Stimulated activated memory B cell treated with anti-CD40 and anti-IgM and Interleukin-4, amounts not matched to agents 10 μg/mL and 1 μg/mL and 100 μg/mL, for 72 hours (primary cell): Measurements from ENCODE around the gene ECE2.

Experiments
- ATAC-seq: fragments of 150-1000 bp; cut with Tn5 transposase; 2 replicates; pipeline ENCODE4 v1.10.0; 2021
- H3K27ac Mint-ChIP-seq: one replicate; pipeline ENCODE4 v1.8.0; 2022; ENCODE audit warnings: mild to moderate bottlenecking, mixed read lengths
- H3K27me3 Mint-ChIP-seq: one replicate; pipeline ENCODE4 v1.8.0; 2022; ENCODE audit warnings: mixed read lengths
- H3K36me3 Mint-ChIP-seq: one replicate; pipeline ENCODE4 v1.8.0; 2022; ENCODE audit warnings: mixed read lengths
- H3K4me1 Mint-ChIP-seq: one replicate; pipeline ENCODE4 v1.8.0; 2022; ENCODE audit warnings: mixed read lengths
- H3K4me3 Mint-ChIP-seq: one replicate; pipeline ENCODE4 v1.8.0; 2022; ENCODE audit warnings: mild to moderate bottlenecking, moderate library complexity, mixed read lengths
- H3K9me3 Mint-ChIP-seq: one replicate; pipeline ENCODE4 v1.8.0; 2022; ENCODE audit warnings: mixed read lengths

ECE2 gene

DNA sequence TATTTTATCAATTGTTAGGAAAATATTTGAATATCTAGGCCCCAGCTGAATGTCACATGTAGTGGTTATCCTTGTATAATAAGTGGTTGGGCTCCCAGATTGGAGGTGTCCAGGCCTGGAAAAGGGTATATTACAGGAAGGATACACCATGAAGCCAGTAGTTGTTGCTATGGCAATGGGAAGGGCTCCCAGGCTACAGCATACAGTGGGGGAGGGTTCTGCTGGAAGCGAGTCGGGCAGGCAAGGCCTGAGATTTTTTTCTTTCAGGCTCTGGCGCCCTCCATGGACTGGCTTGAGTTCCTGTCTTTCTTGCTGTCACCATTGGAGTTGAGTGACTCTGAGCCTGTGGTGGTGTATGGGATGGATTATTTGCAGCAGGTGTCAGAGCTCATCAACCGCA is 8.9 kb downstream of the ECE2 start:
- no peaks in the 10 kb centered on the region for H3K36me3 Mint-ChIP-seq
- H3K9me3 Mint-ChIP-seq, result no peaks in the 10 kb centered on the region
- H3K4me3 Mint-ChIP-seq, result no peak overlapping the region
- H3K27ac Mint-ChIP-seq, result no peak overlapping the region
- H3K27me3 Mint-ChIP-seq, result peaks cover 46% of the 10 kb centered on the region
- H3K4me1 Mint-ChIP-seq, result no peaks in the 10 kb centered on the region
- ATAC-seq, result peak; percentile 25

DNA sequence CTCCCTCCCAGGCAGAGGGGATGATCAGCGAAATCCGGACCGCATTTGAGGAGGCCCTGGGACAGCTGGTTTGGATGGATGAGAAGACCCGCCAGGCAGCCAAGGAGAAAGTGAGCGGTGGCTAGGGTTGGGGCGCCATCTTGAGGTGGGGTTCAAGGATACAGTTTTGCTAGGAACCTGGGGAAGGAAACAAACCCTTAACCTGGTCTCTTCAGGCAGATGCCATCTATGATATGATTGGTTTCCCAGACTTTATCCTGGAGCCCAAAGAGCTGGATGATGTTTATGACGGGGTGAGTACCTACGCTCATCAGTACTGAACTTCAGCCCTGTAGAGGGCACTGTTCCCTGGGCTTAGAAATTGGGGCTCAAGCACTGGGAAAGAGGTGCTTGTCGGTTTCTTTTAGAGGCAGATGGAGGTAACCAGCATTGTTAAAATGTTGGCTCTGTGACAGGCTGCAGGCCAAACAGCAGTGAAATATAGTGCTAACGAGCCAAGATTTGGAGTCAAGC is 13.7 kb downstream of the ECE2 start:
- no peaks in the 10 kb centered on the region for H3K4me1 Mint-ChIP-seq
- H3K4me3 Mint-ChIP-seq, result no peak overlapping the region

DNA sequence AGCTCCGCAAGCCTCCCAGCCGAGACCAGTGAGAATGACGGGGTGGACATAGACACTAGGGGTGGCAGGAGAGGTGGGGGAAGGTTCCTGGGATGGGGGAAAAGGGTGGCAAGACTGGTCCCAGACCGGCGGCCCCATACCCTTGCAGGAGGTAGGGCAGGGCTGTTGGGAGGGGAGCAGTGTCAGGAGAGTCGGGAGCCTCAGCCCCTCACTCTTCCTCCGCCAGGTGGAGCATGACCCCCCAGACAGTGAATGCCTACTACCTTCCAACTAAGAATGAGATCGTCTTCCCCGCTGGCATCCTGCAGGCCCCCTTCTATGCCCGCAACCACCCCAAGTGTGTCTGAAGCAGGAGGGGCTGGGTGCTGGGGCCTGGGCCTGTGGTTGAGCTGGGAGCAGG is 14.5 kb downstream of the ECE2 start:
- H3K4me3 Mint-ChIP-seq, result no peak overlapping the region
- H3K4me1 Mint-ChIP-seq, result no peaks in the 10 kb centered on the region
- ATAC-seq, result no peak
- no peaks in the 10 kb centered on the region for H3K9me3 Mint-ChIP-seq
- no peaks in the 10 kb centered on the region for H3K36me3 Mint-ChIP-seq
- H3K27ac Mint-ChIP-seq, result no peak overlapping the region
- peaks cover 41% of the 10 kb centered on the region for H3K27me3 Mint-ChIP-seq

More for the DNA sequence above, 13.7 kb downstream of the ECE2 start:
- H3K27me3 Mint-ChIP-seq, result peaks cover 48% of the 10 kb centered on the region
- no peaks in the 10 kb centered on the region for H3K9me3 Mint-ChIP-seq
- no peaks in the 10 kb centered on the region for H3K36me3 Mint-ChIP-seq
- ATAC-seq, result peak; percentile 48
- no peak overlapping the region for H3K27ac Mint-ChIP-seq

DNA sequence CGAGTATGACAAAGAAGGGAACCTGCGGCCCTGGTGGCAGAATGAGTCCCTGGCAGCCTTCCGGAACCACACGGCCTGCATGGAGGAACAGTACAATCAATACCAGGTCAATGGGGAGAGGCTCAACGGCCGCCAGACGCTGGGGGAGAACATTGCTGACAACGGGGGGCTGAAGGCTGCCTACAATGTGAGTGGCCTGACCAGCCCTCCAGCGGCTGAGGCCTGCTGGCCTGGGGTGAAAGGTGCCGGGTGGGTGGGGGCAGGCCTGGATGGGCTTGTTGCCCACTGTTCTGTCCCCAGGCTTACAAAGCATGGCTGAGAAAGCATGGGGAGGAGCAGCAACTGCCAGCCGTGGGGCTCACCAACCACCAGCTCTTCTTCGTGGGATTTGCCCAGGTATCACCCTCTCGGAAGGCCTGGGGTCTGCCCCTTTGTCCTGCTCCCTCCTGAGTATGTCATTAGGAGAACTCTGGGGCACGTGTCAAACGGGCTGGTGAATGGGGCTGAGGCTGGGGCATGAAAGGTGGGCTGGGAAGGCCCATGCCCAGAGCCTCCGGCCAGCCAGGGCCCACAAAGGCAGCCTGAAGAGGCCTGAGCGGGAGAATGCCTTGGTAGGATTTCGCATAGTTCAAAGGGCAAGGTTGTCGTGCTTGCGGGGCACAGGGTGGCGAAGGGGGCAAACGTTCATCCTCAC is 15.4 kb downstream of the ECE2 start:
- Mint-ChIP-seq H3K9me3 (no peaks in the 10 kb centered on the region), H3K4me3 (no peak overlapping the region), H3K27ac (no peak overlapping the region), H3K4me1 (no peaks in the 10 kb centered on the region), H3K36me3 (no peaks in the 10 kb centered on the region), H3K27me3 (peaks cover 34% of the 10 kb centered on the region)
- ATAC-seq, result no peak

DNA sequence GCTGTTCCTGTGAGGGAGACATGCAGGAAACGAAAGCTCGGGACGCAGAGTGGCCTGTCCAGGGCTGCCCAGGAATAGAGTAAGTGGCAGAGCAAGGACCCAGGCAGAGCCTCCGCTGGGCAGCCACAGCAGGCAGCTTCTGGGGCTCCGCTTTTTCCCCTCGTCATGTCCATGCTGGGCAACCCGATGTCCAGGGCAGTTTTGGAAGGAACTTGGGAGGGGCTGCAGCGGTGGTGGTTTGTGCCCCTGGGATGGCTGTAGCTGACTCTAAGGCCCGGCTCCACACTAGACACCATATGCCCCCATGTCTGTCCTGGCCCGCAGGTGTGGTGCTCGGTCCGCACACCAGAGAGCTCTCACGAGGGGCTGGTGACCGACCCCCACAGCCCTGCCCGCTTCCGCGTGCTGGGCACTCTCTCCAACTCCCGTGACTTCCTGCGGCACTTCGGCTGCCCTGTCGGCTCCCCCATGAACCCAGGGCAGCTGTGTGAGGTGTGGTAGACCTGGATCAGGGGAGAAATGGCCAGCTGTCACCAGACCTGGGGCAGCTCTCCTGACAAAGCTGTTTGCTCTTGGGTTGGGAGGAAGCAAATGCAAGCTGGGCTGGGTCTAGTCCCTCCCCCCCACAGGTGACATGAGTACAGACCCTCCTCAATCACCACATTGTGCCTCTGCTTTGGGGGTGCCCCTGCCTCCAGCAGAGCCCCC is 16.1 kb downstream of the ECE2 start:
- no peaks in the 10 kb centered on the region for H3K36me3 Mint-ChIP-seq
- H3K27me3 Mint-ChIP-seq, result peaks cover 27% of the 10 kb centered on the region
- H3K27ac Mint-ChIP-seq, result no peak overlapping the region
- no peaks in the 10 kb centered on the region for H3K4me1 Mint-ChIP-seq
- no peak for ATAC-seq
- no peak overlapping the region for H3K4me3 Mint-ChIP-seq
- H3K9me3 Mint-ChIP-seq, result no peaks in the 10 kb centered on the region

DNA sequence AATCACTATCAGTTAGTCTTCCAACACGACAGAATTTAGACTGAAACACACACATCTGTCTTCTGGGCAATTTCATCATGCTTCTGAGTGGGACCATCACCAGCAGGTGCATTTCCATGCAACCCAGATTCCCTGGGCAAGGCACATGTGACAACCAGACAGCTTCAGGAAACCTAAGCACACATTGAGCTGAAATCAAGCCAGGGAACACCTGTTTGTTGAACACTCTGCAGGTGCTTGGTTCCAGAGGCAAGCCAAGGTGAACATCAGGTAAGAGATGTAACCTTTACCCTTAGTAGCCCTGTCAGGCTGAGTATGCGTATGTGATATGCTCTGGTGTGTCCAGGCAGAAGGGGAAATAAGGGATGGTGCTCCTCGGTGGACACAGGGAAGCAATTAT is 19.9 kb downstream of the ECE2 start:
- Mint-ChIP-seq H3K27me3 (peaks cover 17% of the 10 kb centered on the region), H3K4me3 (no peak overlapping the region), H3K4me1 (peaks cover 12% of the 10 kb centered on the region), H3K9me3 (no peaks in the 10 kb centered on the region), H3K36me3 (no peaks in the 10 kb centered on the region), H3K27ac (no peak overlapping the region)
- ATAC-seq, result no peak

DNA sequence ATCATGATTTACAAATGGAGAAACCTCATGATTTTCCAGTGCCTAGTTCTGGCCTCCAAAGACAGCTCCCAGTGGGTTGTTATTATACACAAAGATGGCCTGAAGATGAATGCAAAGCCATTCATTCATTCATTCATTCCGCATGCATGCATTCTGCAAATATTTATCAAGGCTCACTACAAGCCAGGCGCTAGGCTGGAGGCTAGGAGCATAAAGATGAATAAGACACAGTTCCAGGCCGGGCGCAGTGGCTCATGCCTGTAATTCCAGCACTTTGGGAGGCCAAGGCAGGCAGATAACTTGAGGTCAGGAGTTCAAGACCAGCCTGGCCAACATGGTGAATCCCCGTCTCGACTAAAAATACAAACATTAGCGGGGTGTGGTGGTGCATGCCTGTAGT is 20.8 kb downstream of the ECE2 start:
- Mint-ChIP-seq H3K27ac (no peak overlapping the region), H3K9me3 (no peaks in the 10 kb centered on the region), H3K4me3 (peak overlapping the region; percentile 36), H3K27me3 (peaks cover 8% of the 10 kb centered on the region), H3K36me3 (peaks cover 3% of the 10 kb centered on the region), H3K4me1 (peaks cover 16% of the 10 kb centered on the region)
- ATAC-seq, result no peak

DNA sequence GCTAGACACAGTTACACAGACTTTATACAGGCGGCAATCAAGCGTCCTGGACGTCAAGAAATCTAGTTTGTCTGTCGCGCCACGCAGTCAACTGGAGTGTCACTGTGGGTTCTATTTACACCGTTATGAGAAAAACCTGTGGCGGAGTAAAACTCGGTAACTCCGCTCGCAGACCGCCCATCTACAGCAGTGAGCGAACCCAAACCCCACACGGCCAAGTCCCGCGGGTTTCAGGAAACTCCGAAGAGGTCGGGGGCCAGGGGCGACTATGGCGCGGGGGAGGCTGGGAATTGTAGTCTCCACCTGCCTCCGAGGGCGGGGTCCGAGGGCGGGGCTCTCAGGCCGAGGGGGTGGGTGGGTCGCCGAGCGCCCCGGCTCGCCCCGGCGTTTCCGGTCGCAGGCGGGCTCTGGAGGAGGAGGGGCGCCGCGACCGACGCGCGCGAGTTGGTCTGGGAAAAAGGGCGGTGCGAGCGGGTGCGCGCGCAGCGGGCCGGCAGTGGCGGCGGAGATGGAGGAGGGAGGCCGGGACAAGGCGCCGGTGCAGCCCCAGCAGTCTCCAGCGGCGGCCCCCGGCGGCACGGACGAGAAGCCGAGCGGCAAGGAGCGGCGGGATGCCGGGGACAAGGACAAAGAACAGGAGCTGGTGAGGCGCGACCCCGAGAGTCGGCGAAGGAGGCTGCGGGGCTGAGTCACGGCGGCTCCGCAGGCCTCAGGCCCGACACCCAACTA is 23.1 kb downstream of the ECE2 start, which contains the start of gene PSMD2:
PSMD2 (plus strand) TSS at position 483 of the 729 bp plus-strand sequence; CDS start at position 509, 26 bp downstream.
- Mint-ChIP-seq H3K9me3 (no peaks in the 10 kb centered on the region), H3K4me3 (peak within 1 kb of the TSS; percentile 94), H3K27ac (peak within 1 kb of the TSS; percentile 78), H3K27me3 (no peaks in the 10 kb centered on the region), H3K36me3 (peaks cover 24% of the 10 kb centered on the region), H3K4me1 (peaks cover 17% of the 10 kb centered on the region)
- ATAC-seq, result peak; percentile 98

DNA sequence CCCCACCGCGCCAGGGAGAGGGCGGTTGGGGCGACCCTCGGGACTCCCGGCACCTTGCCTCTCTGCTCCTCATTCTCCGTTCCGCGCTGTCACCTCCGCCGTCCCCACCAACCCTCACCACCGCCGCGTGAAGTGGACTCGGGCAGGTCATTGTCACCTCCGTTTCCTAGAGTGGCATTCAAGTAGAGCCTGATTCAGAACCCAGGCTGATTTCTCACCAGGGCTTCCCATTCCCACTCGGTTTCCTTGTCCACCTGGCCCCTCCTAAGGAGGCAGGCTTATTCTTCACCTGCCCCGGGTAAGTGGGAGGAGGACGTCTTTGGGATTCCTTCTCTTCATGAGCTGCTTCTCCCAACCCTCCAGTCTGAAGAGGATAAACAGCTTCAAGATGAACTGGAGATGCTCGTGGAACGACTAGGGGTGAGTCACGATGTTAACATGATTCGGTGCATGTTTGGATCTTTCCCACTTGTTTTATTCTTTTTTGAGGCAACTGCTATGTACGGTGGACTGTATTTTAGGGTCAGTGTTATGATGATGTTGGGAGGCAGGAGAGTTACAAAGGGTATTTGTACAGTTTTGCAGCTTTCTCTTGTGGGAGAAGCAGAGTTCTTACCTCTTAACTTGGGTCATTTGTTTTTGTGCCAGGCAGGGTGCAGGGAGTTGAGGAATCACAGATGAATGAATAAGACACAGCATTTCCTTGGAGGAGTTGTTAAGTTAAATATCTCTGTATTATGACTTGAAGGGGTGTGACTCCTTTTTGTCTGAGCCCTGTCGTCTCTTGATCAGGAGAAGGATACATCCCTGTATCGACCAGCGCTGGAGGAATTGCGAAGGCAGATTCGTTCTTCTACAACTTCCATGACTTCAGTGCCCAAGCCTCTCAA is 23.9 kb downstream of the ECE2 start:
- Mint-ChIP-seq H3K27ac (peak overlapping the region; percentile 78), H3K4me1 (peaks cover 17% of the 10 kb centered on the region), H3K27me3 (no peaks in the 10 kb centered on the region), H3K36me3 (peaks cover 29% of the 10 kb centered on the region), H3K4me3 (peak overlapping the region; percentile 94), H3K9me3 (no peaks in the 10 kb centered on the region)
- no peak for ATAC-seq

DNA sequence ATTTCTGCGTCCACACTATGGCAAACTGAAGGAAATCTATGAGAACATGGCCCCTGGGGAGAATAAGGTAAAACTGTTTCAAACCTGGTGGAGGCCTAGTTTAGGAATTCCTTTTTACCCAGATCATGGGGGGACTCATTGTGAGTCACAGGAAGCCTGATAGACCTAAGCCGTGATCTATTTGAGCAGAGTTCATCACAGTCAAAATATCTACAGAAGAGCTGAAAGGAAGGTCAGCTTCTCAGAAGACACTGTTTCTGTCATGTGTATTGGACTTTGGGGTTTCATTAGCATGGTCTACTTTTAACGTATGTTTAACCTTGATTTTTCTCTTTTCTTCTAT is 24.5 kb downstream of the ECE2 start:
- no peaks in the 10 kb centered on the region for H3K27me3 Mint-ChIP-seq
- H3K4me1 Mint-ChIP-seq, result peaks cover 17% of the 10 kb centered on the region
- peak overlapping the region; percentile 94 for H3K4me3 Mint-ChIP-seq
- ATAC-seq, result no peak
- H3K36me3 Mint-ChIP-seq, result peaks cover 29% of the 10 kb centered on the region
- no peaks in the 10 kb centered on the region for H3K9me3 Mint-ChIP-seq
- no peak overlapping the region for H3K27ac Mint-ChIP-seq

DNA sequence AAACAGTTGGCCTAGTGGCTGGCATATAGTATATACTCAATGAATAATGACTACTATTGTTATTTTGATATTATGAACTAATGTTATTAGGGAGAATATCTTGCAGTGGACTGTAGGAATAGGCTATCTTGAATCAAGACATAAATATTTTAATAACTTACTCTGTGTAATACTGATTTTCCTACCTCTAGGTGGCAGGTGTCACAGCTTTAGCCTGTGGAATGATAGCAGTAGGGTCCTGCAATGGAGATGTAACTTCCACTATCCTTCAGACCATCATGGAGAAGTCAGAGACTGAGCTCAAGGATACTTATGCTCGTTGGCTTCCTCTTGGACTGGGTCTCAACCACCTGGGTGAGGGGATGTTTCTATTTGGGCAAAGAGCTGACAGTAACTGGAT is 29.8 kb downstream of the ECE2 start:
- no peak for ATAC-seq
- Mint-ChIP-seq H3K36me3 (peaks cover 75% of the 10 kb centered on the region), H3K4me1 (peaks cover 5% of the 10 kb centered on the region), H3K4me3 (no peak overlapping the region), H3K9me3 (no peaks in the 10 kb centered on the region), H3K27ac (no peak overlapping the region), H3K27me3 (no peaks in the 10 kb centered on the region)

DNA sequence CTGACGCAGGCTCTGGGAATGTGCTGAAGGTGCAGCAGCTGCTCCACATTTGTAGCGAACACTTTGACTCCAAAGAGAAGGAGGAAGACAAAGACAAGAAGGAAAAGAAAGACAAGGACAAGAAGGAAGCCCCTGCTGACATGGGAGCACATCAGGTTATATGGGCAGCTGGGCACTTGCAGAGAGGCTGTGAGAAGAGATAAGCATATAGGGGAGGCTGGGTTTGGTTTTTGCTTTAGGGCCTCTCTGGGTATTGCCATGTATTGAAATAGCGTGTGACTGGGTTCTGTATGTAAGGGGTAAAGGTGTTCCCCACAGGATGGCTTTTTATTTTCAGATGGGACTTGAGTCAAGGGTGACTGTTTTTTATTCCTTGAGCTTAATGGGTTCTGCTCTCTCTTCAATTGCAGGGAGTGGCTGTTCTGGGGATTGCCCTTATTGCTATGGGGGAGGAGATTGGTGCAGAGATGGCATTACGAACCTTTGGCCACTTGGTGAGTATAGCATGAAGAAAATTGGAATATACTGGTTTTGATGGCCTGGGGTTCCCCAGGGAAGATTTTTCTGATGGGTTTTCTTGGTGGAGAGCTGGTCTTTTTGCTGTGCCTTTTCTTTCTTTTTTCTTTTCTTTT is 30.6 kb downstream of the ECE2 start:
- no peak overlapping the region for H3K4me3 Mint-ChIP-seq

DNA sequence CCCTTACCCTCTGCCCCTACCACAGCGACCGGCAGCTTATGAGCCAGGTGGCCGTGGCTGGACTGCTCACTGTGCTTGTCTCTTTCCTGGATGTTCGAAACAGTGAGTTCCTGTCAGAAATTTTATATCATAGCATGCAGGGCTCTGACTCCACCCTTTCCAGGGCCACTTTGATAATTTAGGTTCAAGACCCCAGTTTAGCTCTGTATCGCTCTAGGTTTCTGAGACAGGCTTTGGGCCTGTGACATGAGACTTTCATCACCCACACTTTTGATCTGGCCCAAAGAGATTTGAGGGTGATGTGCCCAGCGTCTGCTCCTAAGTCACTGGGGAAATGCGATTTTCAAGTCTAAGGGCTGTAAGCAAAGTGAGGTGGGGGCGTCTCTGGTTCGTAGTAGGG is 32.1 kb downstream of the ECE2 start:
- no peak for ATAC-seq
- Mint-ChIP-seq H3K36me3 (peaks cover 61% of the 10 kb centered on the region), H3K9me3 (no peaks in the 10 kb centered on the region), H3K4me3 (no peak overlapping the region), H3K27me3 (no peaks in the 10 kb centered on the region), H3K4me1 (no peaks in the 10 kb centered on the region), H3K27ac (no peak overlapping the region)

More for the DNA sequence above, 30.6 kb downstream of the ECE2 start:
- Mint-ChIP-seq H3K4me1 (peaks cover 3% of the 10 kb centered on the region), H3K9me3 (no peaks in the 10 kb centered on the region), H3K27me3 (no peaks in the 10 kb centered on the region), H3K27ac (no peak overlapping the region), H3K36me3 (peaks cover 73% of the 10 kb centered on the region)
- ATAC-seq, result no peak

DNA sequence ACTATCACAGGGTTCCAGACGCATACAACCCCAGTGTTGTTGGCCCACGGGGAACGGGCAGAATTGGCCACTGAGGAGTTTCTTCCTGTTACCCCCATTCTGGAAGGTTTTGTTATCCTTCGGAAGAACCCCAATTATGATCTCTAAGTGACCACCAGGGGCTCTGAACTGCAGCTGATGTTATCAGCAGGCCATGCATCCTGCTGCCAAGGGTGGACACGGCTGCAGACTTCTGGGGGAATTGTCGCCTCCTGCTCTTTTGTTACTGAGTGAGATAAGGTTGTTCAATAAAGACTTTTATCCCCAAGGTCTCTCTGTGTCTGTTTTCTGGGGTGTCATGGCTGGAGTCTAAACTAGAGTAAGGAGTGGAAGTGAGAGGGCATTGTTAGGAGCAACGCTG is 32.9 kb downstream of the ECE2 start:
- no peaks in the 10 kb centered on the region for H3K27me3 Mint-ChIP-seq
- H3K9me3 Mint-ChIP-seq, result no peaks in the 10 kb centered on the region
- H3K36me3 Mint-ChIP-seq, result peaks cover 53% of the 10 kb centered on the region
- no peak overlapping the region for H3K27ac Mint-ChIP-seq
- no peaks in the 10 kb centered on the region for H3K4me1 Mint-ChIP-seq
- no peak for ATAC-seq
- no peak overlapping the region for H3K4me3 Mint-ChIP-seq
